Activated CD4-positive, alpha-beta T cell treated with anti-CD3 and anti-CD28 coated beads, Interleukin-2, amount 50 U/mL, for 24 hours (primary cell): Measurements from ENCODE around the gene B3GALT4.
A peak's percentile ranks its signal among the peaks of the same experiment; 100 is the strongest.
"Not testable (repeated sequence)": the region's sequence is repeated elsewhere in the genome, so short reads cannot be mapped to it uniquely, and the experiment has no call there.

ENCODE experiments used
- DNase-seq, 2 donors: peaks; one replicate each; pipeline ENCODE4 v3.0.0-alpha.2; 2020; ENCODE audit warnings: low read depth in 1 of 2, low spot score in 1 of 2

B3GALT4 gene, protein sequence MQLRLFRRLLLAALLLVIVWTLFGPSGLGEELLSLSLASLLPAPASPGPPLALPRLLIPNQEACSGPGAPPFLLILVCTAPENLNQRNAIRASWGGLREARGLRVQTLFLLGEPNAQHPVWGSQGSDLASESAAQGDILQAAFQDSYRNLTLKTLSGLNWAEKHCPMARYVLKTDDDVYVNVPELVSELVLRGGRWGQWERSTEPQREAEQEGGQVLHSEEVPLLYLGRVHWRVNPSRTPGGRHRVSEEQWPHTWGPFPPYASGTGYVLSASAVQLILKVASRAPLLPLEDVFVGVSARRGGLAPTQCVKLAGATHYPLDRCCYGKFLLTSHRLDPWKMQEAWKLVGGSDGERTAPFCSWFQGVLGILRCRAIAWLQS

GRCh38 chr6:33276864-33277662, at the start of gene B3GALT4:
TSS of gene B3GALT4 (plus strand) at chr6:33277123. CDS start at chr6:33277420, 297 bp downstream.
- peak; percentile 64 to 71 for DNase-seq

GRCh38 chr6:33235221-33235634, 41.7 kb upstream of the B3GALT4 start:
- DNase-seq = no peak

DNA sequence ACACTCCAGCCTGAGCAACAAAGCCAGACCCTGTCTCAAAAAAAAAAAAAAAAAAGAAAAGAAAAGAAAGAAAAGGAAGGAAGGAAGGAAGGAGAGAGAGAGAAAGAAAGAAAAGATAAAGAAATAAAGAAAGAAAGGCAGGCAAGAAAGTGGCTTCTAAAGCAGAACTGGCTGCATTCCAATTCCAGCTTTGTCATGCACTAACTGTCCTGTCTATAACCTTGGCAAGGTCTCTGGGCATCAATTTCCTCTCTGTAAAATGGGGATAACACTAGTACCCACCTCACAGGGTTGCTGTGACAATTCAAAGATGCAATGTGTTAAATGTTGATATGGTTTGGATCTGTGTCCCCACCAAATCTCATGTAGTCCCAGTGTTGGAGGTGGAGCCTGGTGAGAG, 40.6 kb upstream of the B3GALT4 start:
- DNase-seq = no peak

DNA sequence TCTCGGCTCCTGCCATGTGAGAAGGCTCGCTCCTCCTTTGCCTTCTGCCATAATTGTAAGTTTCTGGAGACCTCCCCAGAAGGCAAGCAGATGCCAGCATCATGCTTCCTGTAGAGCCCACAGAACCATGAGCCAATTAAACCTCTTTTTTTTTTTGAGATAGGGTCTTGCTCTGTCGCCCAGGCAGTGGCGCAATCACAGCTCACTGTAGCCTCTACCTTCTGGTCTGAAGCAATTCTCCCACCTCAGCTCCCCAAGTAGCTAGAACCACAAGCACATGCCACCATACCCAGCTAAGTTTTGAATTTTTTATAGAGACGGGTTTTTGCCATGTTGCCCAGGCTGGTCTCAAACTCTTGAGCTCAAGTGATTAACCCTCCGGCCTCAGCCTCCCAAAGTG, 40.1 kb upstream of the B3GALT4 start:
- DNase-seq = no peak

- DNase-seq = no peak
Measured at GRCh38 chr6:33237741-33238140, 39.2 kb upstream of the B3GALT4 start.

- no peak for DNase-seq
Measured at GRCh38 chr6:33241968-33242367, 35.0 kb upstream of the B3GALT4 start.

DNA sequence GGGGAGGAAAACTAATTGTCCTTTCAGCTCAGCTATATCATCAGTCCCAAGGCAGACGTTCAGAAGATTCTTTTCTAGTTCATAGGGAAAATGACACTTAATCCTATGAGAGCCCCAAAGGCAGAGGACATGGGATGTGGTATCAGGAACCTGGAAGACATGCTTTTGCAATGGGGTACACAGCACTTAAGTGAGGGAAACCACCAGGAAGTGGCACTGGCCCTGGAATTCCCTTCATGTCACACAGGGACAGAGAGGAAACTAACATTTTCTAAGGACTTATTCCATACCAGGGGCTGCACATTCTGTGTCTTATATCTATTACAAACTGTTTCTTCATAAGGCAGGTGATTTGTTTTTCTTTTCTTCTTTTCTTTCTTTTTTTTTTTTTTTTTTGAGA, 33.4 kb upstream of the B3GALT4 start:
- DNase-seq = no peak

GRCh38 chr6:33247977-33248642, 28.8 kb upstream of the B3GALT4 start:
- peak; percentile 89 to 90 for DNase-seq

- DNase-seq = no peak
Measured at GRCh38 chr6:33248643-33248931, 28.3 kb upstream of the B3GALT4 start.

GRCh38 chr6:33248932-33249731, 27.8 kb upstream of the B3GALT4 start:
- DNase-seq = peak; percentile 87 to 95

DNA sequence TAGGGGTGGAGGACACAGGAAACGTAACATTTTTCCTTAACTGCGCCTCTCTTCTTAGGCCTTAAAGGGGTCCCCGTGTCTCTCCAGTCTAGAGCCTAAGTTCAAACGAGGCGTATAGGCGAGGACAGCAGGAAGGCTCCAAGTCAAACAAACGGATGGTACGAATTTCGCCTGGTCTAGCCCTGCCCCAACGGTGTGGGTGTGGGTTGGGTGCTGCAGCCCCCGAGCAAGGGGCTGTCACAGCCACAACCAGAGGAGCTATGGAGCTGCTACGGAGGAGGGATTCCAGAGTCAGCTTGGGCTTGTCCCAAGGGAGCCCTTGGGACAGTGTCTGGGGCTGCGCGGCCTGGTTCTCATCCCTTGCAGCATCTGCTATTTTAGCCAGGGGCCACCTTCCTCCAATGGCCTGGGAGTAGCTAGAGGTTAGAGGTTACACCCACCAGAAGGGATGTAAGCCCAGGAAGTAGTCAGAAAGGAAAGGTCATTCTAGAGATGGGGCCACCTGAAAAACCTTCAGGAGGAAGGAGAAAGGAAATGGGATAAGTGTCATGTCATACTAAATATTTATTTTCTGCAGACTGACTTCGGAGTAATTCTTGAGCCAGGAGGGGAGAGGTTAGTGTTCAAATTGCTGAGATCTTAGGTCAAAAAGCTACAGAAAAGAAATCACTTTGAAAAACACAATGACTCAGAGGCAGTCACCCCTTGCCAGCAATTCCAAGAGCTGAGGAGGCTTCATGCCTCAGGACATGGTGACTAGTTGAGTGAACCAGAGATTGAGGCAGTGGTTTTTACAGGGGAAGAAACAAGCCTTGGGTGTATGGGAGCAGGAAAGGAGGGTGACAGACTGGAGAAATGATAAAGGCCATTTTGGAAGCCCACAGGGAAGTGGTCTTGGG, 26.9 kb upstream of the B3GALT4 start:
- DNase-seq = no peak

GRCh38 chr6:33250731-33251130, 26.2 kb upstream of the B3GALT4 start:
- DNase-seq = no peak

GRCh38 chr6:33251395-33252012, 25.4 kb upstream of the B3GALT4 start:
- no peak for DNase-seq

GRCh38 chr6:33252759-33253158, 24.2 kb upstream of the B3GALT4 start:
- DNase-seq = no peak

GRCh38 chr6:33254591-33254990, 22.3 kb upstream of the B3GALT4 start:
- DNase-seq = no peak

GRCh38 chr6:33259032-33259431, 17.9 kb upstream of the B3GALT4 start:
- DNase-seq = no peak

DNA sequence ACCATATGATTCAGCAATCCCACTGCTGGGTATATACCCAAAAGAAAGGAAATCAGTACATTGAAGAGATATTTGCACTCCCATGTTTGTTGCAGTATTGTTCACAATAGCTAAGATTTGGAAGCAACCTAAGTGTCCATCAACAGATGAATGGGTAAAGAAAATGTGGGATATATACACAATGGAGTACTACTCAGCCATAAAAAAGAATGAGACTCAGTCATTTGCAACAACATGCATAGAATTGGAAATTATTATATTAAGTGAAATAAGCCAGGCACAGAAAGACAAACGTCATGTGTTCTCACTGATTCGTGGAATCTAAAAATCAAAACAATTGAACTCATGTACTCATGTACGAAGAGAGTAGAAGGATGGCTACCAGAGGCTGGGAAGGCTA, 14.4 kb upstream of the B3GALT4 start:
- DNase-seq = not testable (repeated sequence)

- no peak for DNase-seq
Measured at GRCh38 chr6:33264015-33264414, 12.9 kb upstream of the B3GALT4 start.

GRCh38 chr6:33271117-33271467, 5.8 kb upstream of the B3GALT4 start:
- DNase-seq = no peak
